ENCODE data around the gene VPS41. TPM values are rescaled to one million over a fixed set of nuclear protein-coding genes. Genes with fewer than 3 reads are reported as not detected.

The VPS41 gene
- total and polyA plus RNA-seq, 4 donors = 9.2 to 24.1 (median 16.1) TPM

DNA sequence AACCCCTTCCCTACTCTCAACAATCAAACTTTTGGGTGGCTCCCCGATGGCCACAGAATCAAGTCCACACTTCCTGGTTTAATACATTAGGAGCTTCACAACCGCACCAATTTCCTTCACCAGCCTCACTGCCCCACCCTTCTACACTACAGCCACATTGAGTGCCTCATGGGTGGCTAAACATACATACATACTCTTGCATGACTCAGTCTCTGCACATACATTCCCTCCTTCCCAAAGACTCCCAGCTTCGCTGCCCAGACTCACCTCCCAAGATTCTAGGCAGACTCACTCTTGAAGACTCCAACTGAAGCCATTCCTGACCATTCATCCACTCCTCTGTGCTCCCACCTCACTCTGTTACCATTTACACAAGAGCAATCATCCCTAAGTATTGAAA lies 15.9 kb downstream of the VPS41 start:
- TF ChIP-seq CTCF (IDR thresholded peaks at IDR 0.05; ENCODE audit: low read depth, low read length, missing input control) = no peak
- no peak for TF ChIP-seq GABPA (IDR thresholded peaks at IDR 0.05 in 1 of 2, conservative IDR thresholded peaks at IDR 0.05 in 1 of 2)
- TF ChIP-seq HNF4A (conservative IDR thresholded peaks at IDR 0.05) = no peak
- TF ChIP-seq RXRA (IDR thresholded peaks at IDR 0.05) = no peak
- TF ChIP-seq SP1 (IDR thresholded peaks at IDR 0.05) = no peak
- no peak for TF ChIP-seq FOXA2 (IDR thresholded peaks at IDR 0.05)
- TF ChIP-seq, protein P1, sequence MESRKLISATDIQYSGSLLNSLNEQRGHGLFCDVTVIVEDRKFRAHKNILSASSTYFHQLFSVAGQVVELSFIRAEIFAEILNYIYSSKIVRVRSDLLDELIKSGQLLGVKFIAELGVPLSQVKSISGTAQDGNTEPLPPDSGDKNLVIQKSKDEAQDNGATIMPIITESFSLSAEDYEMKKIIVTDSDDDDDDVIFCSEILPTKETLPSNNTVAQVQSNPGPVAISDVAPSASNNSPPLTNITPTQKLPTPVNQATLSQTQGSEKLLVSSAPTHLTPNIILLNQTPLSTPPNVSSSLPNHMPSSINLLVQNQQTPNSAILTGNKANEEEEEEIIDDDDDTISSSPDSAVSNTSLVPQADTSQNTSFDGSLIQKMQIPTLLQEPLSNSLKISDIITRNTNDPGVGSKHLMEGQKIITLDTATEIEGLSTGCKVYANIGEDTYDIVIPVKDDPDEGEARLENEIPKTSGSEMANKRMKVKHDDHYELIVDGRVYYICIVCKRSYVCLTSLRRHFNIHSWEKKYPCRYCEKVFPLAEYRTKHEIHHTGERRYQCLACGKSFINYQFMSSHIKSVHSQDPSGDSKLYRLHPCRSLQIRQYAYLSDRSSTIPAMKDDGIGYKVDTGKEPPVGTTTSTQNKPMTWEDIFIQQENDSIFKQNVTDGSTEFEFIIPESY (IDR thresholded peaks at IDR 0.05) = no peak
- no peak for TF ChIP-seq TAF1 (conservative IDR thresholded peaks at IDR 0.05)
- no peak for TF ChIP-seq EGR1 (IDR thresholded peaks at IDR 0.05; ENCODE audit: low read depth in 2 of 2)
- TF ChIP-seq YY1 (IDR thresholded peaks at IDR 0.05) = no peak
- no peak for TF ChIP-seq RAD21 (IDR thresholded peaks at IDR 0.05)
- TF ChIP-seq, protein P2, sequence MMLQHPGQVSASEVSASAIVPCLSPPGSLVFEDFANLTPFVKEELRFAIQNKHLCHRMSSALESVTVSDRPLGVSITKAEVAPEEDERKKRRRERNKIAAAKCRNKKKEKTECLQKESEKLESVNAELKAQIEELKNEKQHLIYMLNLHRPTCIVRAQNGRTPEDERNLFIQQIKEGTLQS (IDR thresholded peaks at IDR 0.05) = no peak
- H3K4me3 ChIP-seq (ENCODE audit: low read depth in 1 of 3, low read length in 3 of 3) = no peak overlapping the region
- no peak overlapping the region for H3K27ac ChIP-seq (ENCODE audit: low read depth in 1 of 2, low read length in 2 of 2)
- no peaks in the 10 kb centered on the region for H3K27me3 ChIP-seq (ENCODE audit: control insufficient read depth in 4 of 4, insufficient read depth in 4 of 4, low read length in 3 of 4)
- no peak for DNase-seq (ENCODE audit: low spot score)
- WGBS = 95% methylated on average over 3 of the region's 3 CpGs
- peaks cover 0 to 7% (median 4%) of the 10 kb centered on the region in 4 donors for H3K36me3 ChIP-seq (ENCODE audit: control insufficient read depth in 4 of 4, insufficient read depth in 3 of 4, low read depth in 1 of 4, low read length in 3 of 4)
- H3K9me3 ChIP-seq (ENCODE audit: control insufficient read depth in 4 of 4, low read length in 3 of 4) = no peaks in the 10 kb centered on the region
- no peaks in the 10 kb centered on the region for H3K4me1 ChIP-seq (ENCODE audit: control insufficient read depth in 4 of 4, insufficient read depth in 4 of 4, low read length in 3 of 4)
- no peak overlapping the region for H3K9ac ChIP-seq (ENCODE audit: low read depth in 1 of 2, low read length in 2 of 2)

GRCh38 chr7:38890597-38890996 lies 18.4 kb downstream of the VPS41 start:
- H3K4me3 ChIP-seq (ENCODE audit: low read depth in 1 of 3, low read length in 3 of 3) = no peak overlapping the region
- TF ChIP-seq HNF4A (conservative IDR thresholded peaks at IDR 0.05) (no peak), NR2F2 (IDR thresholded peaks at IDR 0.05) (no peak), FOXA1 (IDR thresholded peaks at IDR 0.05) (no peak), CTCF (IDR thresholded peaks at IDR 0.05; ENCODE audit: low read depth, low read length, missing input control) (no peak), HNF4G (IDR thresholded peaks at IDR 0.05) (no peak), JUND (IDR thresholded peaks at IDR 0.05) (no peak), RXRA (IDR thresholded peaks at IDR 0.05) (no peak), YY1 (IDR thresholded peaks at IDR 0.05) (no peak), EGR1 (IDR thresholded peaks at IDR 0.05; ENCODE audit: low read depth in 2 of 2) (no peak)
- TF ChIP-seq, protein P1 (IDR thresholded peaks at IDR 0.05) = no peak
- TF ChIP-seq, protein P3, sequence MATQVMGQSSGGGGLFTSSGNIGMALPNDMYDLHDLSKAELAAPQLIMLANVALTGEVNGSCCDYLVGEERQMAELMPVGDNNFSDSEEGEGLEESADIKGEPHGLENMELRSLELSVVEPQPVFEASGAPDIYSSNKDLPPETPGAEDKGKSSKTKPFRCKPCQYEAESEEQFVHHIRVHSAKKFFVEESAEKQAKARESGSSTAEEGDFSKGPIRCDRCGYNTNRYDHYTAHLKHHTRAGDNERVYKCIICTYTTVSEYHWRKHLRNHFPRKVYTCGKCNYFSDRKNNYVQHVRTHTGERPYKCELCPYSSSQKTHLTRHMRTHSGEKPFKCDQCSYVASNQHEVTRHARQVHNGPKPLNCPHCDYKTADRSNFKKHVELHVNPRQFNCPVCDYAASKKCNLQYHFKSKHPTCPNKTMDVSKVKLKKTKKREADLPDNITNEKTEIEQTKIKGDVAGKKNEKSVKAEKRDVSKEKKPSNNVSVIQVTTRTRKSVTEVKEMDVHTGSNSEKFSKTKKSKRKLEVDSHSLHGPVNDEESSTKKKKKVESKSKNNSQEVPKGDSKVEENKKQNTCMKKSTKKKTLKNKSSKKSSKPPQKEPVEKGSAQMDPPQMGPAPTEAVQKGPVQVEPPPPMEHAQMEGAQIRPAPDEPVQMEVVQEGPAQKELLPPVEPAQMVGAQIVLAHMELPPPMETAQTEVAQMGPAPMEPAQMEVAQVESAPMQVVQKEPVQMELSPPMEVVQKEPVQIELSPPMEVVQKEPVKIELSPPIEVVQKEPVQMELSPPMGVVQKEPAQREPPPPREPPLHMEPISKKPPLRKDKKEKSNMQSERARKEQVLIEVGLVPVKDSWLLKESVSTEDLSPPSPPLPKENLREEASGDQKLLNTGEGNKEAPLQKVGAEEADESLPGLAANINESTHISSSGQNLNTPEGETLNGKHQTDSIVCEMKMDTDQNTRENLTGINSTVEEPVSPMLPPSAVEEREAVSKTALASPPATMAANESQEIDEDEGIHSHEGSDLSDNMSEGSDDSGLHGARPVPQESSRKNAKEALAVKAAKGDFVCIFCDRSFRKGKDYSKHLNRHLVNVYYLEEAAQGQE (IDR thresholded peaks at IDR 0.05) = no peak
- no peak overlapping the region for H3K9ac ChIP-seq (ENCODE audit: low read depth in 1 of 2, low read length in 2 of 2)
- DNase-seq (ENCODE audit: low spot score) = no peak
- H3K36me3 ChIP-seq (ENCODE audit: control insufficient read depth in 4 of 4, insufficient read depth in 3 of 4, low read depth in 1 of 4, low read length in 3 of 4) = peaks cover 0 to 2% (median under 1%) of the 10 kb centered on the region in 4 donors
- no peak overlapping the region for H3K27ac ChIP-seq (ENCODE audit: low read depth in 1 of 2, low read length in 2 of 2)
- H3K9me3 ChIP-seq (ENCODE audit: control insufficient read depth in 4 of 4, low read length in 3 of 4) = no peaks in the 10 kb centered on the region
- 79% methylated on average over 6 of the region's 6 CpGs for WGBS
- no peaks in the 10 kb centered on the region for H3K4me1 ChIP-seq (ENCODE audit: control insufficient read depth in 4 of 4, insufficient read depth in 4 of 4, low read length in 3 of 4)
- no peaks in the 10 kb centered on the region for H3K27me3 ChIP-seq (ENCODE audit: control insufficient read depth in 4 of 4, insufficient read depth in 4 of 4, low read length in 3 of 4)

Data from liver (tissue), 9 donors.